ENCODE measurements around the gene SLC4A7.

GRCh38 chr3:27507111-27507510 lies 22.9 kb upstream of the SLC4A7 start:
- no peak for TF ChIP-seq CTCF (IDR thresholded peaks at IDR 0.05)
- no peak for TF ChIP-seq EZH2 (IDR thresholded peaks at IDR 0.05; ENCODE audit: borderline replicate concordance, insufficient read depth, low read depth, low read length, poor library complexity, severe bottlenecking)
